HL-60 (cell line): Measurements from ENCODE around the gene TNFSF12.

ENCODE experiments used
- DNase-seq, 2 experiments: peaks; one replicate each; pipeline ENCODE4 v3.0.0-alpha.2; 2010 to 2020; ENCODE audit warnings: low read depth in 1 of 2, low spot score in 1 of 2
- H3K27ac ChIP-seq: fragments of 250-450 bp; sonication (Bioruptor Pico); replicated peaks from 2 replicates; pipeline ENCODE4 v1.5.1; 2020; ENCODE audit warnings: mild to moderate bottlenecking, moderate library complexity
- H3K27me3 ChIP-seq: fragments of 250-450 bp; sonication (Bioruptor Pico); 2 replicates; pipeline ENCODE4 v1.5.1; 2021; ENCODE audit warnings: mild to moderate bottlenecking, moderate library complexity; ENCODE audit not compliant: insufficient read depth, poor library complexity, severe bottlenecking
- H3K4me3 ChIP-seq: replicated peaks from 2 replicates; pipeline ENCODE4 v1.5.1; 2011; ENCODE audit warnings: mild to moderate bottlenecking, control low read depth, low read length; ENCODE audit not compliant: insufficient read depth
- CTCF ChIP-seq: IDR thresholded peaks from one replicate; pipeline ENCODE4 v1.5.1; 2011; ENCODE audit warnings: low read length, control low read depth, inconsistent platforms; ENCODE audit not compliant: insufficient read depth
- GABPA ChIP-seq: IDR thresholded peaks from 2 replicates; pipeline ENCODE4 v1.6.1; 2012; ENCODE audit warnings: low read depth
- POLR2AphosphoS5 ChIP-seq: IDR thresholded peaks from 2 replicates; pipeline ENCODE4 v1.6.1; 2012; ENCODE audit warnings: low read depth
- SPI1 ChIP-seq: IDR thresholded peaks from 2 replicates; pipeline ENCODE4 v1.6.1; 2012; ENCODE audit warnings: low read depth, mild to moderate bottlenecking, borderline replicate concordance
- TF ChIP-seq, protein P1 (sequence below): IDR thresholded peaks from 2 replicates; pipeline ENCODE4 v1.6.1; 2012; ENCODE audit warnings: low read depth; ENCODE audit not compliant: insufficient replicate concordance

TNFSF12 gene

GRCh38 chr17:7560172-7561027 lies 11.5 kb downstream of the TNFSF12 start:
- TF ChIP-seq CTCF (peak; percentile 45), GABPA (no peak)
- Histone ChIP-seq H3K27ac (peak overlapping the region; percentile 94), H3K4me3 (peak overlapping the region; percentile 74), H3K27me3 (no peaks in the 10 kb centered on the region)
- peak in 1 of 2 experiments; percentile 67 for DNase-seq

DNA sequence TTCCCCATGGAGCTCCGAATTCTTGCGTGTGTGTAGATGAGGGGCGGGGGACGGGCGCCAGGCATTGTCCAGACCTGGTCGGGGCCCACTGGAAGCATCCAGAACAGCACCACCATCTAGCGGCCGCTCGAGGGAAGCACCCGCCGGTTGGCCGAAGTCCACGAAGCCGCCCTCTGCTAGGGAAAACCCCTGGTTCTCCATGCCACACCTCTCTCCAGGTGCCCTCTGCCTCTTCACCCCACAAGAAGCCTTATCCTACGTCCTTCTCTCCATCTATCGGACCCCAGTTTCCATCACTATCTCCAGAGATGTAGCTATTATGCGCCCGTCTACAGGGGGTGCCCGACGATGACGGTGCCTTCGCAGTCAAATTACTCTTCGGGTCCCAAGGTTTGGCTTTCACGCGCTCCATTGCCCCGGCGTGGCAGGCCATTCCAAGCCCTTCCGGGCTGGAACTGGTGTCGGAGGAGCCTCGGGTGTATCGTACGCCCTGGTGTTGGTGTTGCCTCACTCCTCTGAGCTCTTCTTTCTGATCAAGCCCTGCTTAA lies 12.2 kb downstream of the TNFSF12 start:
- H3K27ac ChIP-seq, result peak overlapping the region; percentile 85
- peak in 1 of 2 experiments; percentile 76 for DNase-seq
- no peak for TF ChIP-seq POLR2AphosphoS5
- TF ChIP-seq CTCF, result peak; percentile 26
- TF ChIP-seq GABPA, result no peak
- peak overlapping the region; percentile 74 for H3K4me3 ChIP-seq
- no peaks in the 10 kb centered on the region for H3K27me3 ChIP-seq

DNA sequence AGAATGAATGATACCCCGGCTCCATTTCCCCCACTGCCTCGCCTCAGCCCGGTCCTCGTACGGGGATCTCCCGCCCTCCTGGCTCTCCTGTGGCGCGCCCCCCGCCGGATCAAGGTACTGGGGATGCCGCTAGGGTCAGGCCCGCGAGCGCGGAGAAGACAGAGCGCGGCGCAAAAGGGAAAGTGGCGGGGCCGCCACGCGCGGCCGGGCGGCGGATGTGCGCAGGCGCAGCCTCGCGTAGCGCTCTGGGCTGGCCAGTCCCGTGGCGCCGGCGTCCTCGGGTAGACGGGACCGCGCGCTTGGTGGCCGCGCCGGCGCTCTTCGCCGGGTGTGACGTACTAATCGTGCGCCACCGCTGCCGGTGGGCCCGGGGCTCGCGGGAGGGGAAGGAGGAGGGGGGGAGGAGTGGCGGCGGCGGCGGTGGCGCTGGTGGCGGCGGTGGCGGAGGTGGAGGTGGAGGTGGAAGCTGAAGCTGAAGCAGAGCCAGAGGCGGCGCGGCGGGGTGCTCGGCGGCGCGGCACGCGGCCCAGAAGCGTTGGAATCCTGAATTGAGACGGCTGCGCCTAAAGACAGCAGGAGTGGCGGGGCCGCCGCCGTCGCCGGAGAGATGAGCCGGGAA lies 12.8 kb downstream of the TNFSF12 start, which contains the start of gene SENP3:
Gene SENP3, plus strand, starts transcription at position 331 of the 619 bp plus-strand sequence. CDS start 1,158 bp downstream, outside the sequence.
- DNase-seq, result peak in 1 of 2 experiments; percentile 74
- Histone ChIP-seq H3K27me3 (no peaks in the 10 kb centered on the region), H3K4me3 (peak within 1 kb of the TSS; percentile 74), H3K27ac (peak within 1 kb of the TSS; percentile 85)
- TF ChIP-seq POLR2AphosphoS5, result peak; percentile 37; the same call in 1 of the 2 replicates
- no peak for TF ChIP-seq GABPA

DNA sequence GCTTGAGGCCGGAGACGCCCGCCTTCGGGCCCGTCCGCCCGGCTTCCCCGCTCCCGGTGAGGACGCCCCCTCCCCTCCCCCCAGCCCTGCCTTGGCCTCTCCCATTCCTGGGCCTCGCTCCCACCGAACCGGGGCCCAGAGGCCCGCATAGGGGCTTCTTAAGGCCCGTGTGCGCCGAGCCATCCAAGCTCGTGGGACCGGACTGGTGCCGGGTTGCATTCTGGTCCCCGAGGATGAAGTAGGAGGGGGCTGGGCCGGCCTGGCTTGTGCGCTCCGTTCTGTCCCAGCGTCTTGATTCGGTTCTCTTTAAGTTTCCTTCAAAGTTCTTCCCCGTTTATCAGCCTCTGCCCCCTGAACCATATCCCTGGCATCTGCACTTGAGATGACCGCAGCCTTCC lies 13.3 kb downstream of the TNFSF12 start:
- Histone ChIP-seq H3K27ac (peak overlapping the region; percentile 85), H3K27me3 (no peaks in the 10 kb centered on the region), H3K4me3 (peak overlapping the region; percentile 74)
- TF ChIP-seq POLR2AphosphoS5 (no peak), CTCF (no peak), GABPA (no peak), SPI1 (no peak)
- TF ChIP-seq, protein P1, sequence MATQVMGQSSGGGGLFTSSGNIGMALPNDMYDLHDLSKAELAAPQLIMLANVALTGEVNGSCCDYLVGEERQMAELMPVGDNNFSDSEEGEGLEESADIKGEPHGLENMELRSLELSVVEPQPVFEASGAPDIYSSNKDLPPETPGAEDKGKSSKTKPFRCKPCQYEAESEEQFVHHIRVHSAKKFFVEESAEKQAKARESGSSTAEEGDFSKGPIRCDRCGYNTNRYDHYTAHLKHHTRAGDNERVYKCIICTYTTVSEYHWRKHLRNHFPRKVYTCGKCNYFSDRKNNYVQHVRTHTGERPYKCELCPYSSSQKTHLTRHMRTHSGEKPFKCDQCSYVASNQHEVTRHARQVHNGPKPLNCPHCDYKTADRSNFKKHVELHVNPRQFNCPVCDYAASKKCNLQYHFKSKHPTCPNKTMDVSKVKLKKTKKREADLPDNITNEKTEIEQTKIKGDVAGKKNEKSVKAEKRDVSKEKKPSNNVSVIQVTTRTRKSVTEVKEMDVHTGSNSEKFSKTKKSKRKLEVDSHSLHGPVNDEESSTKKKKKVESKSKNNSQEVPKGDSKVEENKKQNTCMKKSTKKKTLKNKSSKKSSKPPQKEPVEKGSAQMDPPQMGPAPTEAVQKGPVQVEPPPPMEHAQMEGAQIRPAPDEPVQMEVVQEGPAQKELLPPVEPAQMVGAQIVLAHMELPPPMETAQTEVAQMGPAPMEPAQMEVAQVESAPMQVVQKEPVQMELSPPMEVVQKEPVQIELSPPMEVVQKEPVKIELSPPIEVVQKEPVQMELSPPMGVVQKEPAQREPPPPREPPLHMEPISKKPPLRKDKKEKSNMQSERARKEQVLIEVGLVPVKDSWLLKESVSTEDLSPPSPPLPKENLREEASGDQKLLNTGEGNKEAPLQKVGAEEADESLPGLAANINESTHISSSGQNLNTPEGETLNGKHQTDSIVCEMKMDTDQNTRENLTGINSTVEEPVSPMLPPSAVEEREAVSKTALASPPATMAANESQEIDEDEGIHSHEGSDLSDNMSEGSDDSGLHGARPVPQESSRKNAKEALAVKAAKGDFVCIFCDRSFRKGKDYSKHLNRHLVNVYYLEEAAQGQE, result no peak
- DNase-seq, result no peak
